Measurements from ENCODE around the gene PPP1R1A.

DNA sequence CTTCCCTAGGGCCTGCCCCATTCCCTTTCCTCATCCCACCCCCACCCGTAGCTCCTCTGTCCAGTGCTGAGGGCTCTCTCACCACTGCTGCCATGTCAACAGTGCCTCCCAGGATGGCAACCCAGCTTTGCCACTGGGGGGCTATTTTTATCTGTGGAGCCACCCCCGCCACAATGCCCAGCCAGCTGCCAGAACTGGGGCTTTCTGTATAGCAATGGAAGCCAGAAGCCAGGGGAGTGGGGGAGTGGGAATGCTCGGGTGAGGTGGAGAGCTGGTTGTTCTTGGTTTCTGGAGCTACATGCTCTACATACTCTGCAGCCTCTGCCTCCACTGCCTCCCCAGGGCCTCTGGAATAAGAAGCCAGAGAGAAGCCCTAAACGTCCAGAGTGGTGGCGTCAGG, 30.1 kb downstream of the PPP1R1A start:
- TF ChIP-seq, protein P1, sequence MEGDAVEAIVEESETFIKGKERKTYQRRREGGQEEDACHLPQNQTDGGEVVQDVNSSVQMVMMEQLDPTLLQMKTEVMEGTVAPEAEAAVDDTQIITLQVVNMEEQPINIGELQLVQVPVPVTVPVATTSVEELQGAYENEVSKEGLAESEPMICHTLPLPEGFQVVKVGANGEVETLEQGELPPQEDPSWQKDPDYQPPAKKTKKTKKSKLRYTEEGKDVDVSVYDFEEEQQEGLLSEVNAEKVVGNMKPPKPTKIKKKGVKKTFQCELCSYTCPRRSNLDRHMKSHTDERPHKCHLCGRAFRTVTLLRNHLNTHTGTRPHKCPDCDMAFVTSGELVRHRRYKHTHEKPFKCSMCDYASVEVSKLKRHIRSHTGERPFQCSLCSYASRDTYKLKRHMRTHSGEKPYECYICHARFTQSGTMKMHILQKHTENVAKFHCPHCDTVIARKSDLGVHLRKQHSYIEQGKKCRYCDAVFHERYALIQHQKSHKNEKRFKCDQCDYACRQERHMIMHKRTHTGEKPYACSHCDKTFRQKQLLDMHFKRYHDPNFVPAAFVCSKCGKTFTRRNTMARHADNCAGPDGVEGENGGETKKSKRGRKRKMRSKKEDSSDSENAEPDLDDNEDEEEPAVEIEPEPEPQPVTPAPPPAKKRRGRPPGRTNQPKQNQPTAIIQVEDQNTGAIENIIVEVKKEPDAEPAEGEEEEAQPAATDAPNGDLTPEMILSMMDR (conservative IDR thresholded peaks at IDR 0.05; ENCODE audit: low read depth, low read length), result no peak
- no peak for TF ChIP-seq EZH2 (IDR thresholded peaks at IDR 0.05; ENCODE audit: low read length, unreplicated experiment)
- TF ChIP-seq EZH2phosphoT487 (IDR thresholded peaks at IDR 0.05; ENCODE audit: borderline replicate concordance, low read length), result no peak
